Measurements from ENCODE around the gene HOXB9.

- TF ChIP-seq POLR2A (IDR thresholded peaks at IDR 0.05): no peak
- no peak for TF ChIP-seq EP300 (IDR thresholded peaks at IDR 0.05)
- no peak for TF ChIP-seq POLR2AphosphoS5 (IDR thresholded peaks at IDR 0.05)
- no peak for TF ChIP-seq CTCF (IDR thresholded peaks at IDR 0.05)
Observed at GRCh38 chr17:48575673-48576478, 50.3 kb downstream of the HOXB9 start.
